GM12878 (cell line): ENCODE data around the gene RELL2. TPM values are rescaled to one million over a fixed set of nuclear protein-coding genes. Genes with fewer than 3 reads are reported as not detected.

Experiments
- ATAC-seq: fragments of 200-7000 bp; cut with Tn5 transposase; 3 replicates; pipeline ENCODE4 v1.9.1; 2020; ENCODE audit warnings: mild to moderate bottlenecking, moderate library complexity
- BruUV-seq: library from RNA; stranded (reverse); fragments of 400-500 nt; replicated peaks from 2 replicates; lab custom pipeline; 2021; lab: Mats Ljungman, UMichigan
- CTCF ChIA-PET: fragments of 300-600 bp; sonication (Branson Sonifier 250); formaldehyde crosslinking; extraction: SDS; loops from one replicate; lab custom pipeline; 2021; ENCODE audit warnings: inconsistent platforms; lab: Yijun Ruan, JAX
- POLR2A ChIA-PET: fragments of 350-600 bp; formaldehyde crosslinking; extraction: SDS; loops from one replicate; lab custom pipeline; 2021; ENCODE audit warnings: inconsistent platforms; lab: Charles Lee
- RAD21 ChIA-PET: fragments of 300-600 bp; sonication (Branson Sonifier 250); formaldehyde crosslinking; loops from one replicate; lab custom pipeline; 2023; ENCODE audit warnings: antibody characterized with exemption; ENCODE audit not compliant: unreplicated experiment; lab: Charles Lee
- SMC1A ChIA-PET: fragments of 300-600 bp; sonication (Branson Sonifier 250); formaldehyde crosslinking; loops from one replicate; lab custom pipeline; 2023; ENCODE audit not compliant: unreplicated experiment, uncharacterized antibody; lab: Charles Lee
- DNase-seq: peaks from one replicate; pipeline ENCODE4 v3.0.0-alpha.2; 2011; ENCODE audit warnings: low read depth, low spot score
- FAIRE-seq: peaks from 3 replicates; lab custom pipeline; 2011; peaks lifted over from hg19 to GRCh38; lab: Jason Lieb, UNC
- H2AFZ ChIP-seq: 2 replicates; pipeline ENCODE4 v1.6.0; 2011; ENCODE audit warnings: low read depth, low read length, control low read depth; ENCODE audit not compliant: control insufficient read depth
- H3K27ac ChIP-seq: 2 replicates; pipeline ENCODE4 v1.5.1; 2011; ENCODE audit warnings: control low read depth; ENCODE audit not compliant: control insufficient read depth, insufficient read depth
- H3K27me3 ChIP-seq, 2 experiments: replicated peaks in 1 of 2; 2 replicates each; pipeline versions ENCODE4 v1.6.0 to v1.6.1; 2011; ENCODE audit warnings: low read length in 1 of 2; ENCODE audit not compliant: control insufficient read depth in 2 of 2, insufficient read depth in 2 of 2
- H3K36me3 ChIP-seq, 2 experiments: 2 replicates each; pipeline ENCODE4 v1.5.1; 2011; ENCODE audit warnings: low read length in 1 of 2; ENCODE audit not compliant: control insufficient read depth in 2 of 2, insufficient read depth in 2 of 2
- H3K4me1 ChIP-seq: 2 replicates; pipeline ENCODE4 v1.6.1; 2011; ENCODE audit warnings: mild to moderate bottlenecking, low read length, moderate library complexity, mixed read lengths; ENCODE audit not compliant: control insufficient read depth, insufficient read depth
- H3K4me2 ChIP-seq: 2 replicates; pipeline ENCODE4 v1.6.0; 2011; ENCODE audit warnings: control low read depth; ENCODE audit not compliant: control insufficient read depth, insufficient read depth
- H3K4me3 ChIP-seq: fragments of 200-600 bp; sonication (generic); 2 replicates; pipeline ENCODE4 v1.5.1; 2016
- H3K79me2 ChIP-seq: 2 replicates; pipeline ENCODE4 v1.6.0; 2011; ENCODE audit warnings: low read length; ENCODE audit not compliant: control insufficient read depth, insufficient read depth
- H3K9ac ChIP-seq: 2 replicates; pipeline ENCODE4 v1.8.0; 2011; ENCODE audit warnings: low read length, control low read depth, mixed read lengths; ENCODE audit not compliant: control insufficient read depth, insufficient read depth
- H3K9me3 ChIP-seq: replicated peaks from 3 replicates; pipeline ENCODE4 v1.5.1; 2011; ENCODE audit warnings: mild to moderate bottlenecking, low read length; ENCODE audit not compliant: control insufficient read depth, insufficient read depth
- H4K20me1 ChIP-seq: 2 replicates; pipeline ENCODE4 v1.6.0; 2011; ENCODE audit not compliant: control insufficient read depth, insufficient read depth
- ATF7 ChIP-seq: fragments of 450-650 bp; IDR thresholded peaks from 2 replicates; pipeline ENCODE4 v1.6.1; 2016; ENCODE audit warnings: low read depth, mild to moderate bottlenecking
- BCL11A ChIP-seq: IDR thresholded peaks from 2 replicates; pipeline ENCODE4 v1.6.1; 2011; ENCODE audit warnings: low read depth, low read length
- ESRRA ChIP-seq: IDR thresholded peaks from 2 replicates; pipeline ENCODE4 v1.6.1; 2012; ENCODE audit warnings: mild to moderate bottlenecking, low read length, improper control_type of control experiment
- GABPA ChIP-seq: IDR thresholded peaks from 2 replicates; pipeline ENCODE4 v1.6.1; 2014; ENCODE audit warnings: antibody characterized with exemption, low read depth, mild to moderate bottlenecking, inconsistent platforms
- MEF2A ChIP-seq: IDR thresholded peaks from 2 replicates; pipeline ENCODE4 v1.6.1; 2011; ENCODE audit warnings: low read depth, mild to moderate bottlenecking, low read length, moderate library complexity; ENCODE audit not compliant: insufficient read depth
- STAT1 ChIP-seq: fragments of 450-650 bp; conservative IDR thresholded peaks from 2 replicates; pipeline ENCODE4 v1.6.1; 2014; ENCODE audit warnings: antibody characterized with exemption, mild to moderate bottlenecking
- WRNIP1 ChIP-seq: IDR thresholded peaks from 2 replicates; pipeline ENCODE4 v1.6.1; 2011; ENCODE audit warnings: low read depth, low read length, improper control_type of control experiment, borderline replicate concordance
- WGBS: methylation state at CpG from one replicate; pipeline ENCODE4 v1.1.6; 2016; ENCODE audit warnings: low lambda C conversion rate; ENCODE audit not compliant: insufficient replicate concordance, insufficient coverage; ENCODE audit errors: missing lambda C conversion rate; 5-methylcytosine and 5-hydroxymethylcytosine counted together
- in situ Hi-C: fragments of 300-500 bp; cut with MboI; formaldehyde crosslinking; loops from 9 replicates; pipeline ENCODE4 v1.14.3; 2018; ENCODE audit warnings: mixed read lengths
- intact Hi-C: fragments of 100-400 bp; cut with micrococcal nuclease; formaldehyde crosslinking; loops from one replicate; pipeline ENCODE4 v1.14.2; 2022; ENCODE audit not compliant: unreplicated experiment
- polyA plus RNA-seq, 11 experiments: library from polyadenylated mRNA; depleted of rRNA in 4 of 11; unstranded in 6 of 11; stranded (reverse) in 5 of 11; fragments of >200 nt; fragmentation: Nextera tagmentation in 4 of 11; fragmentation: Illumina TruSeq in 1 of 11; extraction: Ambion mirVana in 4 of 11; extraction: Trizol in 1 of 11; gene quantifications; 1 replicate in 1 of 11; 2 replicates in 10 of 11; pipeline versions ENCODE4 v1.2.1 to v1.2.3, GENCODE V29; 2011 to 2016; ENCODE audit warnings: inconsistent platforms in 2 of 11, missing spikeins in 2 of 11, low read depth in 1 of 11
- total RNA-seq, 4 experiments: library from RNA; depleted of rRNA in 3 of 4; stranded (reverse); fragments of >200 nt in 3 of 4; fragmentation: Illumina TruSeq in 1 of 4; extraction: Trizol in 1 of 4; gene quantifications; 2 replicates each; pipeline versions ENCODE4 v1.2.1 to v1.2.3, GENCODE V29; 2013 to 2021
- TF ChIP-seq, protein P1 (sequence below), 3 experiments: IDR thresholded peaks in 2 of 3; conservative IDR thresholded peaks in 1 of 3; 2 replicates each; pipeline ENCODE4 v1.5.1; 2011; ENCODE audit warnings: low read depth in 3 of 3, low read length in 3 of 3, mild to moderate bottlenecking in 3 of 3, control low read depth in 2 of 3, moderate library complexity in 2 of 3, inconsistent platforms in 1 of 3, mixed read lengths in 1 of 3; ENCODE audit not compliant: control insufficient read depth in 2 of 3, insufficient read depth in 1 of 3; ENCODE audit errors: extremely low read depth in 1 of 3
- TF ChIP-seq, protein P2 (sequence below): fragments of 450-650 bp; IDR thresholded peaks from 2 replicates; pipeline ENCODE4 v1.6.1; 2017; ENCODE audit warnings: borderline replicate concordance
- TF ChIP-seq, protein P3 (sequence below): fragments of 150-350 bp; IDR thresholded peaks from 2 replicates; pipeline ENCODE4 v1.6.1; 2016; ENCODE audit warnings: low read depth, low read length

The RELL2 gene
- total and polyA plus RNA-seq, 10 of the 15 experiments (the other 5 are each of a cell fraction or from before 2014, with no cell fraction given): 0.23 to 21.4 (median 7.1) TPM

DNA sequence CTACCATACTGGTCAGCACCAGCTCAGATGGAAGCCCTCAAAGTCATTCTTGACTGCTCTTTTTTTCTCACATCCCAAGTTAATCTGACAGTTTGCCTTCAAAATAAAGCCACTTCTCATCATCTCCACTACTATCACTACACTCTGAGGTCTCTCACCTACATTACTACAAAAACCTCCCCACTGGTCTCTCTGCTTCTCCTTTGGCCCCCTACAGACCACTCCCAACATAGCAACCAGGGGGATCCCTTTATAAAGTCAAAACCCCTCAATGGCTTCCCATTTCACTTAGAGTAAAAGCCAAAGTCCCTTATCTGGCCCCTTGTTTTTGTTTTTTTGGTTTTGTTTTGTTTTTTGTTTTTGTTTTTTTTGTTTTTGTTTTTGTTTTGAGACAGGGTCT is 40.6 kb downstream of the RELL2 start:
- H2AFZ ChIP-seq: no peak overlapping the region
- H4K20me1 ChIP-seq: no peaks in the 10 kb centered on the region
- H3K4me3 ChIP-seq: no peak overlapping the region
- ChIA-PET POLR2A (no interaction called here), RAD21 (no interaction called here), CTCF (no interaction called here), SMC1A (no interaction called here)
- H3K4me1 ChIP-seq: no peaks in the 10 kb centered on the region
- H3K27me3 ChIP-seq: peaks cover 2 to 5% of the 10 kb centered on the region in 2 experiments
- peak; percentile 36; the same call in 1 of the 3 replicates for ATAC-seq
- DNase-seq: no peak
- no peak overlapping the region for H3K4me2 ChIP-seq
- intact Hi-C loops: no loop called here
- TF ChIP-seq, protein P1, sequence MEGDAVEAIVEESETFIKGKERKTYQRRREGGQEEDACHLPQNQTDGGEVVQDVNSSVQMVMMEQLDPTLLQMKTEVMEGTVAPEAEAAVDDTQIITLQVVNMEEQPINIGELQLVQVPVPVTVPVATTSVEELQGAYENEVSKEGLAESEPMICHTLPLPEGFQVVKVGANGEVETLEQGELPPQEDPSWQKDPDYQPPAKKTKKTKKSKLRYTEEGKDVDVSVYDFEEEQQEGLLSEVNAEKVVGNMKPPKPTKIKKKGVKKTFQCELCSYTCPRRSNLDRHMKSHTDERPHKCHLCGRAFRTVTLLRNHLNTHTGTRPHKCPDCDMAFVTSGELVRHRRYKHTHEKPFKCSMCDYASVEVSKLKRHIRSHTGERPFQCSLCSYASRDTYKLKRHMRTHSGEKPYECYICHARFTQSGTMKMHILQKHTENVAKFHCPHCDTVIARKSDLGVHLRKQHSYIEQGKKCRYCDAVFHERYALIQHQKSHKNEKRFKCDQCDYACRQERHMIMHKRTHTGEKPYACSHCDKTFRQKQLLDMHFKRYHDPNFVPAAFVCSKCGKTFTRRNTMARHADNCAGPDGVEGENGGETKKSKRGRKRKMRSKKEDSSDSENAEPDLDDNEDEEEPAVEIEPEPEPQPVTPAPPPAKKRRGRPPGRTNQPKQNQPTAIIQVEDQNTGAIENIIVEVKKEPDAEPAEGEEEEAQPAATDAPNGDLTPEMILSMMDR (IDR thresholded peaks at IDR 0.05 in 2 of 3, conservative IDR thresholded peaks at IDR 0.05 in 1 of 3; ENCODE audit: control insufficient read depth in 2 of 3, extremely low read depth in 1 of 3, insufficient read depth in 1 of 3, low read depth in 3 of 3, low read length in 3 of 3): 0 out of 6 replicates have a peak, but pooled peaks of 1 of the 3 experiments have one; percentile 9
- no peak for TF ChIP-seq GABPA
- FAIRE-seq: no peak
- no TSS peak for BruUV-seq
- no peaks in the 10 kb centered on the region for H3K79me2 ChIP-seq
- no peak overlapping the region for H3K27ac ChIP-seq
- in situ Hi-C loops: loop anchor here (10.0 kb wide), 1 partner anchor 457 kb away; no protein-coding TSS in a partner anchor
- H3K9me3 ChIP-seq: no peaks in the 10 kb centered on the region
- H3K36me3 ChIP-seq: no peaks in the 10 kb centered on the region
- no peak overlapping the region for H3K9ac ChIP-seq

DNA sequence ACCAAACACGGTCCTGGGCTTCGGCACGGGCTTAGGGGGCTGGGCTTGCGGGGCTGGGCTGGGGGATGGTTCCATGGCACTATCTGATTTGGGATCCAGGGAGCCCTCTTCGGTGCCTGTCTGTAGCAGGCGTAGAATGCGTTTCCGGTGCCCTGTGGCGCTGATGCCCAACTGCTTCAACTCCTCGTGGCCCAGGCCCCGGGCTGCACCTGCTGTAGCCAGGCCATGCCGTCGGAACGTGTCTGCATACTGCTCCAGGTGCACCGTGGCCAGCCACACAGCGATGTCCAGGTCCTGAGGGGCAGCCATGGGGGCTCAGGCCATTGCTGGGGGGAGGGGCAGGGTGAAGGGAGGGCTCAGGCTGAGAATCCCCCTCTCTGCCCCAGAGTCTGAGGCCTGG is 43.4 kb downstream of the RELL2 start:
- Histone ChIP-seq H3K4me1 (no peaks in the 10 kb centered on the region), H3K79me2 (no peaks in the 10 kb centered on the region), H3K9ac (no peak overlapping the region), H3K9me3 (no peaks in the 10 kb centered on the region), H3K27me3 (peaks cover 2 to 12% of the 10 kb centered on the region in 2 experiments), H3K4me3 (no peak overlapping the region), H3K36me3 (no peaks in the 10 kb centered on the region), H3K27ac (no peak overlapping the region), H4K20me1 (no peaks in the 10 kb centered on the region), H3K4me2 (no peak overlapping the region), H2AFZ (no peak overlapping the region)
- ChIA-PET RAD21 (no interaction called here), POLR2A (no interaction called here), SMC1A (interaction anchor here (0.6 kb wide), 1 partner anchor 157 kb away, joined by 3 read pairs; no protein-coding TSS in a partner anchor), CTCF (no interaction called here)
- TF ChIP-seq MEF2A (no peak), ESRRA (no peak), ATF7 (no peak), BCL11A (no peak), STAT1 (no peak), WRNIP1 (no peak)
- TF ChIP-seq, protein P2, sequence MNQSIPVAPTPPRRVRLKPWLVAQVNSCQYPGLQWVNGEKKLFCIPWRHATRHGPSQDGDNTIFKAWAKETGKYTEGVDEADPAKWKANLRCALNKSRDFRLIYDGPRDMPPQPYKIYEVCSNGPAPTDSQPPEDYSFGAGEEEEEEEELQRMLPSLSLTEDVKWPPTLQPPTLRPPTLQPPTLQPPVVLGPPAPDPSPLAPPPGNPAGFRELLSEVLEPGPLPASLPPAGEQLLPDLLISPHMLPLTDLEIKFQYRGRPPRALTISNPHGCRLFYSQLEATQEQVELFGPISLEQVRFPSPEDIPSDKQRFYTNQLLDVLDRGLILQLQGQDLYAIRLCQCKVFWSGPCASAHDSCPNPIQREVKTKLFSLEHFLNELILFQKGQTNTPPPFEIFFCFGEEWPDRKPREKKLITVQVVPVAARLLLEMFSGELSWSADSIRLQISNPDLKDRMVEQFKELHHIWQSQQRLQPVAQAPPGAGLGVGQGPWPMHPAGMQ: no peak
- TF ChIP-seq, protein P3, sequence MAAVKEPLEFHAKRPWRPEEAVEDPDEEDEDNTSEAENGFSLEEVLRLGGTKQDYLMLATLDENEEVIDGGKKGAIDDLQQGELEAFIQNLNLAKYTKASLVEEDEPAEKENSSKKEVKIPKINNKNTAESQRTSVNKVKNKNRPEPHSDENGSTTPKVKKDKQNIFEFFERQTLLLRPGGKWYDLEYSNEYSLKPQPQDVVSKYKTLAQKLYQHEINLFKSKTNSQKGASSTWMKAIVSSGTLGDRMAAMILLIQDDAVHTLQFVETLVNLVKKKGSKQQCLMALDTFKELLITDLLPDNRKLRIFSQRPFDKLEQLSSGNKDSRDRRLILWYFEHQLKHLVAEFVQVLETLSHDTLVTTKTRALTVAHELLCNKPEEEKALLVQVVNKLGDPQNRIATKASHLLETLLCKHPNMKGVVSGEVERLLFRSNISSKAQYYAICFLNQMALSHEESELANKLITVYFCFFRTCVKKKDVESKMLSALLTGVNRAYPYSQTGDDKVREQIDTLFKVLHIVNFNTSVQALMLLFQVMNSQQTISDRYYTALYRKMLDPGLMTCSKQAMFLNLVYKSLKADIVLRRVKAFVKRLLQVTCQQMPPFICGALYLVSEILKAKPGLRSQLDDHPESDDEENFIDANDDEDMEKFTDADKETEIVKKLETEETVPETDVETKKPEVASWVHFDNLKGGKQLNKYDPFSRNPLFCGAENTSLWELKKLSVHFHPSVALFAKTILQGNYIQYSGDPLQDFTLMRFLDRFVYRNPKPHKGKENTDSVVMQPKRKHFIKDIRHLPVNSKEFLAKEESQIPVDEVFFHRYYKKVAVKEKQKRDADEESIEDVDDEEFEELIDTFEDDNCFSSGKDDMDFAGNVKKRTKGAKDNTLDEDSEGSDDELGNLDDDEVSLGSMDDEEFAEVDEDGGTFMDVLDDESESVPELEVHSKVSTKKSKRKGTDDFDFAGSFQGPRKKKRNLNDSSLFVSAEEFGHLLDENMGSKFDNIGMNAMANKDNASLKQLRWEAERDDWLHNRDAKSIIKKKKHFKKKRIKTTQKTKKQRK: no peak
- 54% methylated on average over 15 of the region's 16 CpGs for WGBS
- no peak for DNase-seq
- no peak for ATAC-seq
- intact Hi-C loops: no loop called here
- no TSS peak for BruUV-seq
- in situ Hi-C loops: no loop called here
- FAIRE-seq: no peak
